Measurements from ENCODE around the gene MAP3K3.

MAP3K3 gene

GRCh38 chr17:63652106-63652505, 29.9 kb downstream of the MAP3K3 start:
- DNase-seq (ENCODE audit: low read depth in 2 of 2), result no peak

GRCh38 chr17:63653050-63653449, 30.8 kb downstream of the MAP3K3 start:
- DNase-seq (ENCODE audit: low read depth in 2 of 2), result no peak

- DNase-seq (ENCODE audit: low read depth in 2 of 2), result no peak
These were observed 35.6 kb downstream of the MAP3K3 start for GRCh38 chr17:63657786-63658185.

- no peak for DNase-seq (ENCODE audit: low read depth in 2 of 2)
These were observed 36.1 kb downstream of the MAP3K3 start for GRCh38 chr17:63658366-63658765.

- DNase-seq (ENCODE audit: low read depth in 2 of 2), result no peak
These were observed 37.6 kb downstream of the MAP3K3 start for GRCh38 chr17:63659850-63660249.

GRCh38 chr17:63665527-63666214, 43.5 kb downstream of the MAP3K3 start:
- no peak for DNase-seq (ENCODE audit: low read depth in 2 of 2)

GRCh38 chr17:63672856-63673255, 50.6 kb downstream of the MAP3K3 start:
- no peak for DNase-seq (ENCODE audit: low read depth in 2 of 2)

GRCh38 chr17:63675231-63675606, 53.0 kb downstream of the MAP3K3 start:
- DNase-seq (ENCODE audit: low read depth in 2 of 2), result no peak

- DNase-seq (ENCODE audit: low read depth in 2 of 2), result no peak
These were observed 53.7 kb downstream of the MAP3K3 start for GRCh38 chr17:63675607-63676546.

GRCh38 chr17:63676584-63676983, 54.4 kb downstream of the MAP3K3 start:
- no peak for DNase-seq (ENCODE audit: low read depth in 2 of 2)

GRCh38 chr17:63679214-63679613, 57.0 kb downstream of the MAP3K3 start:
- DNase-seq (ENCODE audit: low read depth in 2 of 2), result no peak

GRCh38 chr17:63680700-63681099, 58.5 kb downstream of the MAP3K3 start:
- DNase-seq (ENCODE audit: low read depth in 2 of 2), result no peak

- DNase-seq (ENCODE audit: low read depth in 2 of 2), result no peak
These were observed 59.3 kb downstream of the MAP3K3 start for GRCh38 chr17:63681530-63681929.

GRCh38 chr17:63682441-63682840, 60.2 kb downstream of the MAP3K3 start:
- no peak for DNase-seq (ENCODE audit: low read depth in 2 of 2)

GRCh38 chr17:63682981-63683380, 60.8 kb downstream of the MAP3K3 start:
- DNase-seq (ENCODE audit: low read depth in 2 of 2), result no peak

GRCh38 chr17:63685041-63685440, 62.8 kb downstream of the MAP3K3 start:
- no peak for DNase-seq (ENCODE audit: low read depth in 2 of 2)

GRCh38 chr17:63685578-63685977, 63.4 kb downstream of the MAP3K3 start:
- no peak for DNase-seq (ENCODE audit: low read depth in 2 of 2)

GRCh38 chr17:63686138-63686685, 64.0 kb downstream of the MAP3K3 start:
- DNase-seq (ENCODE audit: low read depth in 2 of 2), result no peak

- DNase-seq (ENCODE audit: low read depth in 2 of 2), result peak in 1 of 2 donors; percentile 29
These were observed 66.3 kb downstream of the MAP3K3 start for GRCh38 chr17:63688396-63689020.

GRCh38 chr17:63689479-63689878, 67.3 kb downstream of the MAP3K3 start:
- DNase-seq (ENCODE audit: low read depth in 2 of 2), result no peak

GRCh38 chr17:63692195-63692816, 70.1 kb downstream of the MAP3K3 start:
- no peak for DNase-seq (ENCODE audit: low read depth in 2 of 2)

Measured in stimulated activated CD8-positive, alpha-beta memory T cell treated with anti-CD3 and anti-CD28 coated beads, Interleukin-15, amount 100 ng/mL, for 48 hours (primary cell).